Lung (tissue), 12 donors: ENCODE measurements around the gene HSD3B1. TPM values are rescaled to one million over a fixed set of nuclear protein-coding genes. Genes with fewer than 3 reads are reported as not detected.

Source experiments
- ATAC-seq: fragments of 200-7000 bp; cut with Tn5 transposase; one replicate; pipeline ENCODE4 v1.9.1; 2020; ENCODE audit warnings: moderate number of reproducible peaks; ENCODE audit not compliant: insufficient read depth, low FRiP score
- DNase-seq, 3 donors: peaks; one replicate each; pipeline ENCODE4 v3.0.0-alpha.2; 2013 to 2017
- H3K27ac ChIP-seq, 2 donors: one replicate each; pipeline ENCODE4 v1.5.1; 2013; ENCODE audit warnings: mild to moderate bottlenecking in 2 of 2, moderate library complexity in 2 of 2, control low read depth in 1 of 2, inconsistent platforms in 1 of 2, low read depth in 1 of 2, low read length in 1 of 2
- H3K27me3 ChIP-seq, 3 donors: one replicate each; pipeline ENCODE4 v1.5.1; 2013; ENCODE audit warnings: low read length in 2 of 3; ENCODE audit not compliant: control insufficient read depth in 3 of 3, insufficient read depth in 3 of 3
- H3K36me3 ChIP-seq, 4 donors: one replicate each; pipeline ENCODE4 v1.5.1; 2013; ENCODE audit warnings: low read length in 4 of 4, mild to moderate bottlenecking in 1 of 4, moderate library complexity in 1 of 4; ENCODE audit not compliant: control insufficient read depth in 4 of 4, insufficient read depth in 4 of 4
- H3K4me1 ChIP-seq, 5 donors: one replicate each; pipeline ENCODE4 v1.5.1; 2013; ENCODE audit warnings: low read length in 5 of 5, mild to moderate bottlenecking in 2 of 5, moderate library complexity in 1 of 5; ENCODE audit not compliant: control insufficient read depth in 5 of 5, insufficient read depth in 5 of 5
- H3K4me3 ChIP-seq: one replicate; pipeline ENCODE4 v1.5.1; 2013; ENCODE audit warnings: mild to moderate bottlenecking, control low read depth, moderate library complexity
- H3K9ac ChIP-seq, 2 donors: one replicate each; pipeline ENCODE4 v1.5.1; 2013; ENCODE audit warnings: low read length in 2 of 2, control low read depth in 1 of 2; ENCODE audit not compliant: insufficient read depth in 1 of 2
- H3K9me3 ChIP-seq, 4 donors: one replicate each; pipeline ENCODE4 v1.5.1; 2013; ENCODE audit warnings: low read length in 3 of 4, mild to moderate bottlenecking in 1 of 4, moderate library complexity in 1 of 4; ENCODE audit not compliant: control insufficient read depth in 4 of 4, insufficient read depth in 3 of 4
- CTCF ChIP-seq: IDR thresholded peaks from 2 replicates; pipeline ENCODE4 v1.5.1; 2012; ENCODE audit warnings: mild to moderate bottlenecking; ENCODE audit errors: control extremely low read depth, extremely low read depth
- WGBS, 2 donors: extraction: QIAGEN DNeasy Blood & Tissue Kit; methylation state at CpG; one replicate each; pipeline ENCODE4 v1.1.7; 2013; 5-methylcytosine and 5-hydroxymethylcytosine counted together
- polyA plus RNA-seq, 2 donors: library from polyadenylated mRNA; stranded (reverse); fragments of 200-250 nt; gene quantifications; one replicate each; pipeline ENCODE4 v1.2.1, GENCODE V29; 2013
- total RNA-seq, 2 donors: library from RNA; depleted of rRNA in 1 of 2; stranded (reverse); fragments of >200 nt in 1 of 2; gene quantifications; one replicate each; pipeline ENCODE4 v1.2.1, GENCODE V29; 2014 to 2021
- donor health status: control.
- donor health status: control.
- donor health status: Bipolar disorder and iron deficiency.
- donor health status: healthy.
- donor health status: DM: yes; HTN: yes; CAD: no.

Gene HSD3B1
- total and polyA plus RNA-seq, 4 donors = not detected

DNA sequence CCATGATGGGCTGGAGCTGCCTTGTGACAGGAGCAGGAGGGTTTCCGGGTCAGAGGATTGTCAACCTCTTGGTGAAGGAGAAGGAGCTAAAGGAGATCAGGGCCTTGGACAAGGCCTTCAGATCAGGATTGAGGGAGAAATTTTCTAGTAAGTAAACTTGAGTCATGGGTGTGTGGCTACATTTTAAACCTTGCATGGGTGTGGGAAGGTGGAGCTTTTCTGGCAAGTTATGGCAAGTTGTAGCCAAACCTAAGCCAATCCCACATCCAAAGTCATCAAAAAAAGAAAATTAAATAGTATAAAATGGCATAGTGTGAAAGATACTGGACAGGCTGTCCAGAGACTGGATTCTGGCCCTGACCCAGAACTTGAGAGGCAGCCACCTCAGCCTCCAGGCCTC, 39.8 kb upstream of the HSD3B1 start:
- Histone ChIP-seq H3K9me3 (no peaks in the 10 kb centered on the region), H3K4me3 (no peak overlapping the region), H3K9ac (no peak overlapping the region), H3K27ac (no peak overlapping the region), H3K4me1 (peaks cover 0 to 23% (median 4%) of the 10 kb centered on the region in 5 donors), H3K36me3 (no peaks in the 10 kb centered on the region), H3K27me3 (no peaks in the 10 kb centered on the region)
- no peak for TF ChIP-seq CTCF
- peak in 1 of 3 donors; percentile 10 for DNase-seq
- ATAC-seq = no peak
- WGBS, 2 donors = 80 to 88% methylated on average over 1 of the region's 1 CpG

DNA sequence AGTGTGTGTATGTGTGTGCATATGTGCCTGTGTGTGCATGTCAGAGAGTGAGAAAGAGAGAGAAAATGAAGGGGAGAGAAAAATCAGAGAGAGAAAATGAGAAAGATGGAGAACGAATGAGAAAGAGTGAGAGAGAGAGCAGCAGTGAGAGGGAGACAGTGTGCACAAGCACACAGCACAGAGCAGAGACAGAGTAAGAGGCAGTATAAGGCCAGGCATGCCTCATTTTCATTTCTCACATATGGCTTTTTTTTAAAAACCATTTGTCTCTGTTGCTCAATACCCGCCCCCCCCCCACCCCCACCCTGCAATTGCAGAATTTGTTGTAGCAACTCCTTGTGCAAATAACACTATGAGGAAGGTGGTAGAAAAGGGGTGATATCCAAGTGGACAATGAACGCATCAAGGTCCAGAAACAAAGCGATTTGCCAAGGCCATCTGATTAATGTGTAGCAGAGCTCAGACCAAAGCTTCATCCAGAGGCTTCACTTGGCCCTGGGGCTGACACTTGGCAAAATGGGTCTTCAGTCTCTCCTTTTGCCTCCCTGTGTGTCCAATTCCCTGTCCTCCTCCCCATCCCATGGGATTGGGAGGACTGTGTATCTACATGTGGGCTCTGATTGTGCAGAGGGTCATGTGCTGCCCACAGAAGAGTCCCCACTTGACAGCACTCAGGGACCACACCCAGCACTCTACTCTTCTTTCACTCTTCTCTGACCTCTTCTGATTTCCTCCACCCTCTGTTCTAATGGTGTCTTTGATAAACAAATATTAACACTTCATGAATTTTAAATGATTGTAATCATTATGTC, 38.9 kb upstream of the HSD3B1 start:
- no peak for ATAC-seq
- no peaks in the 10 kb centered on the region for H3K9me3 ChIP-seq
- no peak overlapping the region for H3K4me3 ChIP-seq
- peaks cover 0 to 30% (median 4%) of the 10 kb centered on the region in 5 donors for H3K4me1 ChIP-seq
- no peaks in the 10 kb centered on the region for H3K27me3 ChIP-seq
- H3K27ac ChIP-seq = no peak overlapping the region
- DNase-seq = peak; percentile 25 to 35 (median 30)
- no peak for TF ChIP-seq CTCF
- H3K36me3 ChIP-seq = no peaks in the 10 kb centered on the region
- no peak overlapping the region for H3K9ac ChIP-seq
- 47 to 52% methylated on average over 4 of the region's 4 CpGs for WGBS, 2 donors

DNA sequence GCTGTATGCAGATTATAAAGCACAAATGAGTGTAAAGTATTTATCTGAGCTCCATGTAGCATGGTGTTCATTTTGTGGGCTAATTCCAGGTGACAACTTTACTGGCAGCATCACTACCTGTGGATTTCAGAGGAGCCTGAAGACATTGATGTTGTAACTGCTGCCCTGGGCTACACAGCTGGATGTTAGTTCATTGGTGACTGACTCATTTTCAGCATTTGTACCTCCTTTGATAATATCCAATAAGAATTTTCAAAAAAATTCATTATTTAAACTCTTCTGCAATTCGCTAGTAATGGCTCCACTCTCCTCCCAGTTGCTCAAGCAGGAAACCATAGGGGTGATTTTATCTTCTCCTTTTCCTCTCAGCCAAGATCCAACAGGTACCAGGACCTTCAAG, 37.3 kb upstream of the HSD3B1 start:
- H3K9me3 ChIP-seq = no peaks in the 10 kb centered on the region
- ATAC-seq (no peak), DNase-seq (no peak)
- H3K27ac ChIP-seq = no peak overlapping the region
- H3K9ac ChIP-seq = no peak overlapping the region
- H3K4me3 ChIP-seq = no peak overlapping the region
- TF ChIP-seq CTCF = no peak
- WGBS, 2 donors = 64 to 66% methylated on average over 1 of the region's 1 CpG
- H3K4me1 ChIP-seq = peaks cover 0 to 30% (median 4%) of the 10 kb centered on the region in 5 donors
- no peaks in the 10 kb centered on the region for H3K27me3 ChIP-seq
- no peaks in the 10 kb centered on the region for H3K36me3 ChIP-seq

GRCh38 chr1:119470377-119470776, 36.6 kb upstream of the HSD3B1 start:
- no peaks in the 10 kb centered on the region for H3K27me3 ChIP-seq
- WGBS, 2 donors = 90 to 91% methylated on average over 3 of the region's 3 CpGs
- H3K4me3 ChIP-seq = no peak overlapping the region
- no peak for ATAC-seq
- no peak overlapping the region for H3K27ac ChIP-seq
- DNase-seq = no peak
- no peak for TF ChIP-seq CTCF
- no peaks in the 10 kb centered on the region for H3K9me3 ChIP-seq
- H3K36me3 ChIP-seq = no peaks in the 10 kb centered on the region
- no peak overlapping the region for H3K9ac ChIP-seq
- H3K4me1 ChIP-seq = peaks cover 0 to 30% (median 4%) of the 10 kb centered on the region in 5 donors
